NB4 (cell line): Measurements from ENCODE around the gene FANCC.

Experiments used
- DNase-seq: peaks from one replicate; pipeline ENCODE4 v3.0.0; 2010; ENCODE audit warnings: low read depth
- H3K4me3 ChIP-seq: one replicate; pipeline ENCODE4 v1.5.1; 2011; ENCODE audit warnings: mild to moderate bottlenecking, low read depth, low read length, moderate library complexity
- CTCF ChIP-seq: IDR thresholded peaks from one replicate; pipeline ENCODE4 v1.5.1; 2012; ENCODE audit warnings: low read depth, low read length
- MAX ChIP-seq: IDR thresholded peaks from 2 replicates; pipeline ENCODE4 v1.6.1; 2011; ENCODE audit warnings: low read depth, low read length
- MYC ChIP-seq: IDR thresholded peaks from 2 replicates; pipeline ENCODE4 v1.6.1; 2011; ENCODE audit warnings: low read depth, low read length
- POLR2A ChIP-seq: IDR thresholded peaks from 2 replicates; pipeline ENCODE4 v1.6.1; 2011; ENCODE audit warnings: mild to moderate bottlenecking; ENCODE audit not compliant: insufficient read length; ENCODE audit errors: extremely low read depth

The FANCC gene

GRCh38 chr9:95284162-95285080 is 33.1 kb downstream of the FANCC start:
- DNase-seq = no peak
- TF ChIP-seq POLR2A = no peak
- TF ChIP-seq MYC = no peak
- TF ChIP-seq CTCF = no peak
- no peak for TF ChIP-seq MAX
- no peak overlapping the region for H3K4me3 ChIP-seq

GRCh38 chr9:95283673-95284072 is 33.8 kb downstream of the FANCC start:
- no peak for DNase-seq
- H3K4me3 ChIP-seq = no peak overlapping the region
- TF ChIP-seq MYC (no peak), POLR2A (no peak), MAX (no peak), CTCF (no peak)

GRCh38 chr9:95282332-95282731 is 35.2 kb downstream of the FANCC start:
- TF ChIP-seq CTCF = no peak
- TF ChIP-seq MYC = no peak
- H3K4me3 ChIP-seq = no peak overlapping the region
- no peak for DNase-seq

GRCh38 chr9:95280745-95281144 is 36.8 kb downstream of the FANCC start:
- no peak for TF ChIP-seq CTCF
- no peak for TF ChIP-seq POLR2A
- TF ChIP-seq MYC = no peak
- no peak for TF ChIP-seq MAX
- no peak overlapping the region for H3K4me3 ChIP-seq
- no peak for DNase-seq

GRCh38 chr9:95277509-95277908 is 40.0 kb downstream of the FANCC start:
- no peak for DNase-seq
- TF ChIP-seq CTCF (no peak), POLR2A (no peak), MYC (no peak), MAX (no peak)
- H3K4me3 ChIP-seq = no peak overlapping the region
